ENCODE results near the gene DSTYK.
A peak's percentile ranks its signal among the peaks of the same experiment; 100 is the strongest.

The DSTYK gene

GRCh38 chr1:205247130-205247921 is 35.8 kb upstream of the DSTYK start:
- Histone ChIP-seq H3K4me1 (ENCODE audit: control insufficient read depth, insufficient read depth, low read length) (peaks cover 12% of the 10 kb centered on the region), H3K36me3 (ENCODE audit: control insufficient read depth in 2 of 2, insufficient read depth in 1 of 2, low read length in 2 of 2) (peaks cover 0 to 2% of the 10 kb centered on the region in 2 experiments; a peak in 1 of 3 replicates), H3K9me3 (ENCODE audit: control insufficient read depth, insufficient read depth, low read depth, low read length) (no peaks in the 10 kb centered on the region), H3K27ac (ENCODE audit: extremely low read depth, low read depth, low read length) (no peak overlapping the region), H3K4me3 (ENCODE audit: low read depth, low read length) (no peak overlapping the region)
- TF ChIP-seq ZNF629 (tag by site-specific recombination; IDR thresholded peaks at IDR 0.05) (peak; percentile 34; the same call in 1 of the 2 replicates), GLIS1 (tag by site-specific recombination; IDR thresholded peaks at IDR 0.05) (peak; percentile 48; the same call in 1 of the 2 replicates), ZFHX2 (tag by site-specific recombination; conservative IDR thresholded peaks at IDR 0.05) (0 out of 2 replicates have a peak, but pooled peaks have one; percentile 5), ZNF280D (tag by site-specific recombination; IDR thresholded peaks at IDR 0.05) (no peak), ATF2 (tag by site-specific recombination; IDR thresholded peaks at IDR 0.05; ENCODE audit: low read depth) (peak; percentile 75), KLF16 (tag by site-specific recombination; IDR thresholded peaks at IDR 0.05) (no peak), ZBTB48 (tag by site-specific recombination; IDR thresholded peaks at IDR 0.05) (peak; percentile 84), PRDM2 (tag by site-specific recombination; IDR thresholded peaks at IDR 0.05; ENCODE audit: borderline replicate concordance) (no peak), ZIC2 (tag by site-specific recombination; IDR thresholded peaks at IDR 0.05) (peak; percentile 27; the same call in 1 of the 2 replicates)
- ChIA-PET POLR2A (interaction anchor here (0.7 to 2.4 kb wide), 2 partner anchors 9 to 18 kb away, joined by 3 to 7 read pairs; no protein-coding TSS in a partner anchor), CTCF (interaction anchor here (0.7 to 3.6 kb wide), 8 partner anchors 8 to 638 kb away, joined by 3 to 30 read pairs (median 3); partner anchors contain the start of gene RBBP5)

GRCh38 chr1:205246351-205247119 is 35.0 kb upstream of the DSTYK start:
- ChIA-PET POLR2A (interaction anchor here (2.4 kb wide), 1 partner anchor 17 kb away, joined by 7 read pairs; no protein-coding TSS in a partner anchor), CTCF (interaction anchor here (0.7 to 3.6 kb wide), 9 partner anchors 9 to 439 kb away, joined by 3 to 30 read pairs (median 3); partner anchors contain the start of gene RBBP5)
- Histone ChIP-seq H3K4me1 (ENCODE audit: control insufficient read depth, insufficient read depth, low read length) (peaks cover 12% of the 10 kb centered on the region), H3K9me3 (ENCODE audit: control insufficient read depth, insufficient read depth, low read depth, low read length) (no peaks in the 10 kb centered on the region), H3K36me3 (ENCODE audit: control insufficient read depth in 2 of 2, insufficient read depth in 1 of 2, low read length in 2 of 2) (peaks cover 0 to 9% of the 10 kb centered on the region in 2 experiments; a peak in 1 of 3 replicates), H3K27ac (ENCODE audit: extremely low read depth, low read depth, low read length) (no peak overlapping the region), H3K4me3 (ENCODE audit: low read depth, low read length) (no peak overlapping the region)
- TF ChIP-seq SP2 (tag by site-specific recombination; IDR thresholded peaks at IDR 0.05) (no peak), ZIC2 (tag by site-specific recombination; IDR thresholded peaks at IDR 0.05) (no peak), ATF2 (tag by site-specific recombination; IDR thresholded peaks at IDR 0.05; ENCODE audit: low read depth) (no peak), ZNF510 (tag by site-specific recombination; IDR thresholded peaks at IDR 0.05; ENCODE audit: insufficient replicate concordance) (no peak), ZNF549 (tag by site-specific recombination; IDR thresholded peaks at IDR 0.05) (no peak), PRDM10 (tag by site-specific recombination; IDR thresholded peaks at IDR 0.05) (peak; percentile 15; the same call in 1 of the 2 replicates), ZBTB21 (tag by site-specific recombination; IDR thresholded peaks at IDR 0.05) (no peak)

Data from HEK293 (cell line).